Endothelial cell of umbilical vein (primary cell): ENCODE measurements around the gene KLHL10. TPM values are rescaled to one million over a fixed set of nuclear protein-coding genes. Genes with fewer than 3 reads are reported as not detected.

ENCODE experiments used
- BruUV-seq: library from RNA; stranded (reverse); fragments of 400-500 nt; replicated peaks from 2 replicates; lab custom pipeline; 2021; lab: Mats Ljungman, UMichigan
- CTCF ChIA-PET: fragments of 300-600, 350-600 bp; sonication (Branson Sonifier 250); formaldehyde crosslinking; loops from one replicate; lab custom pipeline; 2021; ENCODE audit warnings: antibody characterized with exemption, inconsistent platforms; lab: Charles Lee
- POLR2A ChIA-PET: fragments of 300-600, 350-600 bp; sonication (Branson Sonifier 250); formaldehyde crosslinking; loops from one replicate; lab custom pipeline; 2021; ENCODE audit warnings: antibody characterized with exemption, inconsistent platforms; lab: Charles Lee
- DNase-seq: peaks from one replicate; pipeline ENCODE4 v3.0.0-alpha.2; 2011; ENCODE audit warnings: low read depth, low spot score
- FAIRE-seq: peaks from 2 replicates; lab custom pipeline; 2011; peaks lifted over from hg19 to GRCh38; lab: Jason Lieb, UNC
- H2AFZ ChIP-seq: 2 replicates; pipeline ENCODE4 v1.6.0; 2012; ENCODE audit warnings: low read depth, low read length, control low read depth, inconsistent platforms
- H3K27ac ChIP-seq: 2 replicates; pipeline ENCODE4 v1.5.1; 2011; ENCODE audit warnings: low read depth, mild to moderate bottlenecking, control low read depth, low read length, moderate library complexity; ENCODE audit not compliant: insufficient read depth
- H3K27me3 ChIP-seq, 2 experiments: 2 replicates each; pipeline versions ENCODE4 v1.6.0 to v1.6.1; 2011; ENCODE audit warnings: low read length in 2 of 2, mixed read lengths in 1 of 2; ENCODE audit not compliant: control insufficient read depth in 2 of 2, insufficient read depth in 2 of 2
- H3K36me3 ChIP-seq, 2 experiments: 2 replicates in 1 of 2; 3 replicates in 1 of 2; pipeline ENCODE4 v1.5.1; 2011; ENCODE audit warnings: low read length in 2 of 2, mild to moderate bottlenecking in 1 of 2, moderate library complexity in 1 of 2; ENCODE audit not compliant: control insufficient read depth in 2 of 2, insufficient read depth in 2 of 2; ENCODE audit errors: extremely low read depth in 1 of 2
- H3K4me1 ChIP-seq: 3 replicates; pipeline ENCODE4 v1.5.1; 2011; ENCODE audit warnings: mild to moderate bottlenecking, low read length; ENCODE audit not compliant: control insufficient read depth, insufficient read depth; ENCODE audit errors: extremely low read depth
- H3K4me2 ChIP-seq: 2 replicates; pipeline ENCODE4 v1.6.1; 2011; ENCODE audit warnings: low read length, control low read depth, mixed read lengths; ENCODE audit not compliant: insufficient read depth
- H3K4me3 ChIP-seq, 3 experiments: fragments of 200-600 bp in 1 of 3; sonication (generic), shearing (Covaris generic) in 1 of 3; replicated peaks in 1 of 3; 2 replicates each; pipeline ENCODE4 v1.5.1; 2011 to 2016; ENCODE audit warnings: control low read depth in 3 of 3, low read length in 3 of 3, mild to moderate bottlenecking in 2 of 3, inconsistent platforms in 1 of 3, low read depth in 1 of 3, moderate library complexity in 1 of 3; ENCODE audit not compliant: insufficient read depth in 1 of 3
- H3K79me2 ChIP-seq: 2 replicates; pipeline ENCODE4 v1.6.0; 2012; ENCODE audit warnings: low read length, inconsistent platforms; ENCODE audit not compliant: control insufficient read depth, insufficient read depth
- H3K9ac ChIP-seq: replicated peaks from 2 replicates; pipeline ENCODE3; 2011; ENCODE audit warnings: low read length, control low read depth; ENCODE audit not compliant: insufficient read depth; ENCODE audit errors: extremely low read depth
- H3K9me1 ChIP-seq: replicated peaks from 3 replicates; pipeline ENCODE4 v1.6.0; 2011; ENCODE audit warnings: mild to moderate bottlenecking, low read length; ENCODE audit not compliant: control insufficient read depth, insufficient read depth; ENCODE audit errors: extremely low read depth
- H3K9me3 ChIP-seq: replicated peaks from 2 replicates; pipeline ENCODE4 v1.5.1; 2012; ENCODE audit warnings: low read length, inconsistent platforms; ENCODE audit not compliant: control insufficient read depth, insufficient read depth
- H4K20me1 ChIP-seq: replicated peaks from 2 replicates; pipeline ENCODE3; 2011; ENCODE audit warnings: mild to moderate bottlenecking, low read length; ENCODE audit not compliant: control insufficient read depth, insufficient read depth; ENCODE audit errors: extremely low read depth
- EZH2 ChIP-seq: IDR thresholded peaks from 2 replicates; pipeline ENCODE4 v1.6.1; 2012; ENCODE audit warnings: borderline replicate concordance, low read depth, mild to moderate bottlenecking, moderate library complexity, low read length, inconsistent platforms; ENCODE audit not compliant: severe bottlenecking
- FOS ChIP-seq: IDR thresholded peaks from 2 replicates; pipeline ENCODE4 v1.6.1; 2011; ENCODE audit warnings: mild to moderate bottlenecking, low read length, moderate library complexity, borderline replicate concordance; ENCODE audit not compliant: insufficient read depth
- GATA2 ChIP-seq: IDR thresholded peaks from 2 replicates; pipeline ENCODE4 v1.7.0; 2011; ENCODE audit warnings: low read depth, mild to moderate bottlenecking, moderate library complexity, mixed read lengths, low read length; ENCODE audit not compliant: insufficient read length, insufficient read depth
- JUN ChIP-seq: IDR thresholded peaks from 2 replicates; pipeline ENCODE4 v1.6.1; 2011; ENCODE audit warnings: borderline replicate concordance, low read depth; ENCODE audit not compliant: insufficient read length, insufficient read depth
- MYC ChIP-seq: IDR thresholded peaks from one replicate; pipeline ENCODE4 v1.6.1; 2011; ENCODE audit warnings: mild to moderate bottlenecking, low read depth, low read length
- POLR2A ChIP-seq: IDR thresholded peaks from 2 replicates; pipeline ENCODE4 v1.6.1; 2012; ENCODE audit warnings: low read depth, mild to moderate bottlenecking, control low read depth, low read length
- POLR2AphosphoS5 ChIP-seq: IDR thresholded peaks from 2 replicates; pipeline ENCODE4 v1.6.1; 2012; ENCODE audit warnings: low read depth, mild to moderate bottlenecking, control low read depth, low read length, moderate library complexity; ENCODE audit not compliant: insufficient read depth
- dilution Hi-C: fragments of 300-500 bp; cut with MboI; formaldehyde crosslinking; loops from one replicate; pipeline ENCODE4 v1.15.0; 2019; ENCODE audit warnings: low sequenced_read_pairs; ENCODE audit not compliant: extremely low pct_ligation_motif_present
- intact Hi-C: fragments of 100-400 bp; cut with micrococcal nuclease; formaldehyde crosslinking; loops from one replicate; pipeline ENCODE4 v1.10.0; 2022
- polyA plus RNA-seq, 4 experiments: library from polyadenylated mRNA; depleted of rRNA in 3 of 4; stranded (reverse) in 3 of 4; unstranded in 1 of 4; fragments of >200 nt; gene quantifications; 2 replicates each; pipeline versions ENCODE4 v1.2.1 to v1.2.3, GENCODE V29; 2011 to 2012; ENCODE audit warnings: missing spikeins in 1 of 4
- total RNA-seq: library from RNA; stranded (reverse); gene quantifications from 2 replicates; pipeline ENCODE4 v1.2.3, GENCODE V29; 2021
- TF ChIP-seq, protein P1 (sequence below): IDR thresholded peaks from 2 replicates; pipeline ENCODE4 v1.6.1; 2011; ENCODE audit not compliant: insufficient read depth, insufficient read length
- TF ChIP-seq, protein P2 (sequence below), 2 donors: IDR thresholded peaks; 1 replicate in 1 of 2; 2 replicates in 1 of 2; pipeline ENCODE4 v1.5.1; 2011; ENCODE audit warnings: low read length in 2 of 2, mild to moderate bottlenecking in 2 of 2, moderate library complexity in 2 of 2, control low read depth in 1 of 2, inconsistent platforms in 1 of 2, low read depth in 1 of 2; ENCODE audit not compliant: insufficient read depth in 1 of 2; ENCODE audit errors: extremely low read depth in 1 of 2

Gene KLHL10
- total and polyA plus RNA-seq, 2 donors (not counting 3 experiments of a cell fraction or from before 2014, with no cell fraction given): 0.10 TPM; not detected in 1

DNA sequence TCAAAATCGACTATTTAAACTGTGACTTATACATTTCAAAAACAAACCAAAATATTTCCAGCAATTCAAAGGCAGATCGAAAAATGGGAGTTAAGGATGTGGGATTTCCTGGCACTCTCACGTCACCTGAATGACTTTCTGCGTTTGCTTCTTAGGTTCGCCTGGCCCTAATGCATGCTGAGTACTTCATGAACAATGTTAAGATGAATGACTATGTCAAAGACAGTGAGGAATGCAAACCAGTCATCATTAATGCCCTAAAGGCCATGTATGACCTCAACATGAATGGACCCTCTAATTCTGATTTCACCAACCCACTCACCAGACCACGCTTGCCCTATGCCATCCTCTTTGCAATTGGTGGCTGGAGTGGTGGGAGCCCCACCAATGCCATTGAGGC lies 7.3 kb downstream of the KLHL10 start:
- Histone ChIP-seq H3K9me1 (no peaks in the 10 kb centered on the region), H2AFZ (no peak overlapping the region), H3K27me3 (no peaks in the 10 kb centered on the region), H4K20me1 (no peaks in the 10 kb centered on the region), H3K79me2 (peaks cover 2% of the 10 kb centered on the region), H3K9me3 (no peaks in the 10 kb centered on the region), H3K4me2 (no peak overlapping the region), H3K36me3 (no peaks in the 10 kb centered on the region), H3K9ac (no peak overlapping the region), H3K4me1 (no peaks in the 10 kb centered on the region), H3K4me3 (no peak overlapping the region), H3K27ac (no peak overlapping the region)
- TF ChIP-seq, protein P1, sequence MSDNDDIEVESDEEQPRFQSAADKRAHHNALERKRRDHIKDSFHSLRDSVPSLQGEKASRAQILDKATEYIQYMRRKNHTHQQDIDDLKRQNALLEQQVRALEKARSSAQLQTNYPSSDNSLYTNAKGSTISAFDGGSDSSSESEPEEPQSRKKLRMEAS: no peak
- TF ChIP-seq POLR2A (no peak), POLR2AphosphoS5 (no peak), MYC (no peak), JUN (no peak), FOS (no peak), GATA2 (no peak), EZH2 (no peak)
- TF ChIP-seq, protein P2, sequence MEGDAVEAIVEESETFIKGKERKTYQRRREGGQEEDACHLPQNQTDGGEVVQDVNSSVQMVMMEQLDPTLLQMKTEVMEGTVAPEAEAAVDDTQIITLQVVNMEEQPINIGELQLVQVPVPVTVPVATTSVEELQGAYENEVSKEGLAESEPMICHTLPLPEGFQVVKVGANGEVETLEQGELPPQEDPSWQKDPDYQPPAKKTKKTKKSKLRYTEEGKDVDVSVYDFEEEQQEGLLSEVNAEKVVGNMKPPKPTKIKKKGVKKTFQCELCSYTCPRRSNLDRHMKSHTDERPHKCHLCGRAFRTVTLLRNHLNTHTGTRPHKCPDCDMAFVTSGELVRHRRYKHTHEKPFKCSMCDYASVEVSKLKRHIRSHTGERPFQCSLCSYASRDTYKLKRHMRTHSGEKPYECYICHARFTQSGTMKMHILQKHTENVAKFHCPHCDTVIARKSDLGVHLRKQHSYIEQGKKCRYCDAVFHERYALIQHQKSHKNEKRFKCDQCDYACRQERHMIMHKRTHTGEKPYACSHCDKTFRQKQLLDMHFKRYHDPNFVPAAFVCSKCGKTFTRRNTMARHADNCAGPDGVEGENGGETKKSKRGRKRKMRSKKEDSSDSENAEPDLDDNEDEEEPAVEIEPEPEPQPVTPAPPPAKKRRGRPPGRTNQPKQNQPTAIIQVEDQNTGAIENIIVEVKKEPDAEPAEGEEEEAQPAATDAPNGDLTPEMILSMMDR (IDR thresholded peaks at IDR 0.05; ENCODE audit: extremely low read depth in 1 of 2, insufficient read depth in 1 of 2, low read depth in 1 of 2, low read length in 2 of 2): no peak
- CTCF ChIA-PET: no interaction called here
- no peak for FAIRE-seq
- no TSS peak for BruUV-seq
- no peak for DNase-seq
- intact Hi-C loops: no loop called here
- dilution Hi-C loops: no loop called here
- POLR2A ChIA-PET: no interaction called here
